Vagina (tissue), 2 donors: ENCODE results near the gene TBCD. TPM values are rescaled to one million over a fixed set of nuclear protein-coding genes. Genes with fewer than 3 reads are reported as not detected.

ENCODE experiments used
- DNase-seq, 2 donors: peaks; one replicate each; pipeline ENCODE4 v3.0.0-alpha.2; 2017; ENCODE audit errors: extremely low spot score in 2 of 2
- H3K27ac ChIP-seq: fragments of 200-600 bp; sonication (generic); one replicate; pipeline ENCODE4 v1.5.1; 2019
- H3K27me3 ChIP-seq: fragments of 200-600 bp; sonication (generic); one replicate; pipeline ENCODE4 v1.5.1; 2019
- H3K36me3 ChIP-seq, 2 donors: fragments of 200-600 bp; sonication (generic); one replicate each; pipeline ENCODE4 v1.5.1; 2017 to 2019
- H3K4me1 ChIP-seq: fragments of 200-600 bp; sonication (generic); one replicate; pipeline ENCODE4 v1.5.1; 2019
- H3K4me3 ChIP-seq, 2 donors: fragments of 200-600 bp; sonication (generic); 1 replicate in 1 of 2; 2 replicates in 1 of 2; pipeline ENCODE4 v1.5.1; 2016 to 2019
- H3K9me3 ChIP-seq: fragments of 200-600 bp; sonication (generic); one replicate; pipeline ENCODE4 v1.5.1; 2019
- POLR2A ChIP-seq, 2 donors: fragments of 450-650 bp; IDR thresholded peaks; one replicate each; pipeline ENCODE4 v1.6.1; 2017; ENCODE audit warnings: antibody characterized with exemption in 2 of 2, mild to moderate bottlenecking in 2 of 2, moderate library complexity in 2 of 2
- POLR2AphosphoS5 ChIP-seq, 2 donors: sonication (generic); formaldehyde crosslinking; IDR thresholded peaks; one replicate each; pipeline ENCODE4 v1.9.0; 2017; ENCODE audit warnings: antibody characterized with exemption in 2 of 2, mild to moderate bottlenecking in 2 of 2, low read depth in 1 of 2; ENCODE audit not compliant: insufficient read depth in 1 of 2
- intact Hi-C: fragments of 100-400 bp; cut with DNase I; formaldehyde crosslinking; loops from one replicate; pipeline ENCODE4 v1.15.1; 2023
- total RNA-seq: library from RNA; depleted of rRNA; stranded (reverse); fragments of >200 nt; gene quantifications from one replicate; pipeline ENCODE4 v1.2.3, GENCODE V29; 2016
- TF ChIP-seq, protein P1 (sequence below), 3 experiments: fragments of 450-650 bp in 2 of 3; fragments of 200-600 bp in 1 of 3; sonication (generic) in 1 of 3; IDR thresholded peaks; one replicate each; pipeline ENCODE4 v1.5.1; 2017 to 2019; ENCODE audit warnings: antibody characterized with exemption in 3 of 3, mild to moderate bottlenecking in 2 of 3, moderate library complexity in 2 of 3

TBCD gene
- total RNA-seq, 1 donor from 2014 or later = 79.3 TPM

DNA sequence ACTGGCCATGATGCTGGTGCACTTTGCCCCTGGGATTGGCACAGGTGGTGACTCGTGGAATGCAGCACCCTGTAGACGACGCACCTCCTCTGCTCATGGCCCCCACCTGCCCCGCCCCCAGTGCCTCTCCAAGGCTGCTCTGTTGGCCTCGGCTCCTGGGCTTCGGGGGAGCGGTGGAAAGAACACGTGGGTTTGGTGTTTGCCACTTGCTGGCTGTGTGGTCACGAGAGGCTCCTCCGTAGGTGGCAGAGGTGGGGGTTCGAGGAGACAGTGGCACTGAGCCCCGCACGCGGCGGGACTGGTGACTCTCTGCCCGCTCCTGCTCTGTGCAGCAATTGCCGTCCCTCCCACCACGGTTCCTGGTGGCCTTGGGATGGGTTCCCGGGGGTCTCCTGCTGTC lies 170.8 kb downstream of the TBCD start:
- Histone ChIP-seq H3K27me3 (no peaks in the 10 kb centered on the region), H3K36me3 (peaks cover 0 to 28% of the 10 kb centered on the region in 2 donors), H3K4me3 (no peak overlapping the region), H3K4me1 (no peaks in the 10 kb centered on the region), H3K9me3 (no peaks in the 10 kb centered on the region), H3K27ac (no peak overlapping the region)
- intact Hi-C loops = no loop called here
- TF ChIP-seq POLR2A (IDR thresholded peaks at IDR 0.05) (no peak), POLR2AphosphoS5 (IDR thresholded peaks at IDR 0.05; ENCODE audit: insufficient read depth in 1 of 2, low read depth in 1 of 2) (no peak)
- TF ChIP-seq, protein P1, sequence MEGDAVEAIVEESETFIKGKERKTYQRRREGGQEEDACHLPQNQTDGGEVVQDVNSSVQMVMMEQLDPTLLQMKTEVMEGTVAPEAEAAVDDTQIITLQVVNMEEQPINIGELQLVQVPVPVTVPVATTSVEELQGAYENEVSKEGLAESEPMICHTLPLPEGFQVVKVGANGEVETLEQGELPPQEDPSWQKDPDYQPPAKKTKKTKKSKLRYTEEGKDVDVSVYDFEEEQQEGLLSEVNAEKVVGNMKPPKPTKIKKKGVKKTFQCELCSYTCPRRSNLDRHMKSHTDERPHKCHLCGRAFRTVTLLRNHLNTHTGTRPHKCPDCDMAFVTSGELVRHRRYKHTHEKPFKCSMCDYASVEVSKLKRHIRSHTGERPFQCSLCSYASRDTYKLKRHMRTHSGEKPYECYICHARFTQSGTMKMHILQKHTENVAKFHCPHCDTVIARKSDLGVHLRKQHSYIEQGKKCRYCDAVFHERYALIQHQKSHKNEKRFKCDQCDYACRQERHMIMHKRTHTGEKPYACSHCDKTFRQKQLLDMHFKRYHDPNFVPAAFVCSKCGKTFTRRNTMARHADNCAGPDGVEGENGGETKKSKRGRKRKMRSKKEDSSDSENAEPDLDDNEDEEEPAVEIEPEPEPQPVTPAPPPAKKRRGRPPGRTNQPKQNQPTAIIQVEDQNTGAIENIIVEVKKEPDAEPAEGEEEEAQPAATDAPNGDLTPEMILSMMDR (IDR thresholded peaks at IDR 0.05) = no peak
- no peak for DNase-seq

DNA sequence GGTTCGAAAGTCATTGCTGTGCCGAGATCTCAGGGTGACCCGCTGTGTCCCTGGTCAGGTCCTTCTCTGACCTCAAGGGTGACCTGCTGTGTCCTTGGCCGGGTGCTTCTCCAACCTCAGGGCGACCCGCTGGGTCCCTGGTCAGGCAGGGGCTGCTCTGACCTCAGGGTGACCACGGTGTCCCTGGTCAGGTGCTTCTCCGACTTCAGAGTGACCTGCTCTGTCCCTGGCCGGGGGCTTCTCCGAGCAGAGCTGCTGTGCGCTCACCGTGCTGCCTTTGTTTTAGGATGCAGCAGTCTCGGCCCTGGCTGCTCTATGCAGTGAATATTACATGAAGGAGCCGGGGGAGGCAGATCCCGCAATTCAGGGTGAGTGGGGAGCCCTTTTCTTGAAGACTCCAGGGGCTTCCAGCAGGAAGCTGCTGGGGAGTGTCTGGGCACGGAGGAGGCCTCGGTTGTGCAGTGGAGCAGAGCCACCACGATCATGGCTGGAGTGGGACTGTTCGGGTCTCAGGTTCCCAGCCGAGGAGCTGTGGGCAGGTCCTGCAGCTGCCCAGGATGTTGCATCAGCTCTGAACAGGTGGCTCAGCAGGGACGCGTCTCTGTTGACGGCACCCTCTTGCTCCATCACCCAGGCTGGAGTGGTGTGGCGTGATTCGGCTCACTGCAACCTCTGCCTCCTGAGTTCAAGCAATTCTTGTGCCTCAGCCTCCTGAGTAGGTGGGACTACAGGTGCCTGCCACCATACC lies 171.7 kb downstream of the TBCD start:
- Histone ChIP-seq H3K36me3 (peaks cover 0 to 37% of the 10 kb centered on the region in 2 donors), H3K4me1 (no peaks in the 10 kb centered on the region), H3K4me3 (no peak overlapping the region), H3K27ac (no peak overlapping the region), H3K27me3 (no peaks in the 10 kb centered on the region), H3K9me3 (no peaks in the 10 kb centered on the region)
- TF ChIP-seq POLR2A (IDR thresholded peaks at IDR 0.05) (no peak), POLR2AphosphoS5 (IDR thresholded peaks at IDR 0.05; ENCODE audit: insufficient read depth in 1 of 2, low read depth in 1 of 2) (no peak)
- TF ChIP-seq, protein P1 (IDR thresholded peaks at IDR 0.05) = no peak
- intact Hi-C loops = no loop called here
- DNase-seq = no peak

DNA sequence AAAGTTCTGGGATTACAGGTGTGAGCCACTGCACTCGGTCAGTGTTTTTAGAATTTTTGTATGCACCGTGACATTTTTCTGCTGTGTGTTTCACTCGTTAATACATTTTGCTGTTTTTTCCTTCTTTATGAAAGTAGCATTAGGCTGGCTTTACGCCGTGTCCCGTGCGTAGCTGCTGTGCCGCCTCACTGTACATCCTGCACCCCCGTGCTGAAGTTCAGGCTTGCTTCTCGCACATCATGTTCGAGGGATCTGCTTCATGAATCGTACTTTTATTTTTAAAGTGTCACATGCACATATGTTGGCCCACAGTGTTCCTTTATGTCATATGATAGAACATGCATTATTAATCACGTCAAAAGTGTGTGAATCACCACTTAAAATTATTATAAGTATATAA lies 172.3 kb downstream of the TBCD start:
- Histone ChIP-seq H3K9me3 (no peaks in the 10 kb centered on the region), H3K27ac (no peak overlapping the region), H3K4me3 (no peak overlapping the region), H3K36me3 (peaks cover 0 to 43% of the 10 kb centered on the region in 2 donors), H3K4me1 (no peaks in the 10 kb centered on the region), H3K27me3 (no peaks in the 10 kb centered on the region)
- TF ChIP-seq, protein P1 (IDR thresholded peaks at IDR 0.05) = no peak
- no peak for TF ChIP-seq POLR2A (IDR thresholded peaks at IDR 0.05)
- TF ChIP-seq POLR2AphosphoS5 (IDR thresholded peaks at IDR 0.05; ENCODE audit: insufficient read depth in 1 of 2, low read depth in 1 of 2) = no peak
- no peak for DNase-seq
- intact Hi-C loops = no loop called here

DNA sequence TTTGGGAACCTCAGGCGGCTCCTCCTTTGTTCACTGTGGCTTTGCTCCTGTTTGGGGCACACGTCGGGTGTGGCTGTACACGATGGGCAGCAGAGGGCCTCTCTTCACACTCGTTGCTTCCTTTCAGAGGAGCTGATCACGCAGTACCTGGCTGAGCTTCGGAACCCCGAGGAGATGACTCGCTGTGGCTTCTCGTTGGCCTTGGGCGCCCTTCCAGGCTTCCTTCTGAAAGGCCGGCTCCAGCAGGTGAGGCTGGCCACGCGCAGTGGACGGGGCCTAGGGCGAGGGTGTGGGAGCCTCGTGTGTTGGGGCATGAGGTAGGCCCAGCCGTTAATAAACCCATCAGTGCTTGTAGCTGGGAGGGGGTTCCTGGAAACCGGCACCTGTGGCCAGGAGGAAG lies 172.9 kb downstream of the TBCD start:
- no peak for DNase-seq
- TF ChIP-seq POLR2A (IDR thresholded peaks at IDR 0.05) = no peak
- TF ChIP-seq, protein P1 (IDR thresholded peaks at IDR 0.05) = no peak
- TF ChIP-seq POLR2AphosphoS5 (IDR thresholded peaks at IDR 0.05; ENCODE audit: insufficient read depth in 1 of 2, low read depth in 1 of 2) = no peak
- intact Hi-C loops = no loop called here
- Histone ChIP-seq H3K36me3 (peaks cover 0 to 49% of the 10 kb centered on the region in 2 donors), H3K9me3 (no peaks in the 10 kb centered on the region), H3K27ac (no peak overlapping the region), H3K4me1 (no peaks in the 10 kb centered on the region), H3K4me3 (no peak overlapping the region), H3K27me3 (no peaks in the 10 kb centered on the region)

DNA sequence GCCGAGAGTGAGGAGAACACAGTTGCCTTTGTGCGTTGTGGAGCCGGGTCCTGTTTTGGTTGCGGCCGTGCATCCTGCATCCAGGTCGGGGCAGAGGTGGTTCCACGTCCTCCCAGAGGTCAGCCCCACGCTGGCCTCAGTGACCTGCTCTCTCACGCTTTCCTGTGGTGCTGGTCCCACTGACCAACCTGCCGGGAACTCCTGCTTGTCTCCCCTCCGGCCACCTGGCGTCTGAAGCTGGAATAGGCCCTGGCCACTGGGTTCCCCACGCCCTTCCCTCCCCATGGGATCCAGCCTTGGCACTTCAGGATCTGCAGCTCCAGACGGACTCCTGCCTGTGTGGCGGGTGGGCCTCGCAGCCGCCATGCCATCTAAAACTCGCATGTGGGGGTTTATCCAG lies 173.5 kb downstream of the TBCD start:
- H3K36me3 ChIP-seq = peaks cover 0 to 54% of the 10 kb centered on the region in 2 donors

More for the DNA sequence above, 173.5 kb downstream of the TBCD start:
- H3K9me3 ChIP-seq = no peaks in the 10 kb centered on the region
- no peak overlapping the region for H3K4me3 ChIP-seq
- no peak for DNase-seq
- intact Hi-C loops = no loop called here
- no peaks in the 10 kb centered on the region for H3K4me1 ChIP-seq
- no peak overlapping the region for H3K27ac ChIP-seq
- TF ChIP-seq, protein P1 (IDR thresholded peaks at IDR 0.05) = no peak
- no peak for TF ChIP-seq POLR2A (IDR thresholded peaks at IDR 0.05)
- no peak for TF ChIP-seq POLR2AphosphoS5 (IDR thresholded peaks at IDR 0.05; ENCODE audit: insufficient read depth in 1 of 2, low read depth in 1 of 2)
- no peaks in the 10 kb centered on the region for H3K27me3 ChIP-seq
